ENCODE results near the gene CHAT.

Gene CHAT

GRCh38 chr10:49605216-49605938, 8.5 kb upstream of the CHAT start:
- peaks cover 43% of the 10 kb centered on the region for H3K27me3 Mint-ChIP-seq
- H3K27ac Mint-ChIP-seq, result peak overlapping the region; percentile 25
- peaks cover 7% of the 10 kb centered on the region for H3K4me1 Mint-ChIP-seq
- H3K9me3 Mint-ChIP-seq, result peaks cover 7% of the 10 kb centered on the region
- no peaks in the 10 kb centered on the region for H3K36me3 Mint-ChIP-seq
- H3K4me3 Mint-ChIP-seq, result no peak overlapping the region

DNA sequence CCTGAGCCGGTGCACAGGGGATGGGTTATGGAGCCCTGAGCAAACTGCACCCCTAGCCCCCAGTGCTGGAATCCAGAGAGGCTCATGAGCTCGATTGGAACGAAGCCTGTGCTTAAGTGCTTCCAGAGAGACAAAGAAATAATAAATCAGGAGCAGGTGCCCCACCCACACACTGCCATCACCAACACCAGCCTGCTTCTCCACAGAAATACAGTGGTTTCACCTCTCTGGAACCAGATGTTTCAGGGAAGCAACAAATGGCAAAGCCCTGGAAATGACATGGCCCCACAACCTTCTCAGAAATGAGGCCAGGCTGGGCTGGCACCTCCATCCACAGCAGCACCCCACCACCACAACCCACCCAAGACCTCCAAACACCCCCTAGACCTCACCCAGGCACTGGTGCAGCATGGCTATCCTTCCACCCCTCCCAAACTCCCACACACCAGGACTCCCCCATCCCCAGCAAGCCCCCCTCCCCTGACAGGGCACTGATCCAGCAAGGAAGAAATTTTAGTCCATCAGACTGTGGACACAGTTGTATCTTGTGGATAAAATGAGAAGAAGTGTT, 7.8 kb upstream of the CHAT start:
- Mint-ChIP-seq H3K36me3 (no peaks in the 10 kb centered on the region), H3K4me1 (peaks cover 7% of the 10 kb centered on the region), H3K27me3 (peaks cover 37% of the 10 kb centered on the region), H3K4me3 (no peak overlapping the region), H3K9me3 (peaks cover 7% of the 10 kb centered on the region), H3K27ac (no peak overlapping the region)

DNA sequence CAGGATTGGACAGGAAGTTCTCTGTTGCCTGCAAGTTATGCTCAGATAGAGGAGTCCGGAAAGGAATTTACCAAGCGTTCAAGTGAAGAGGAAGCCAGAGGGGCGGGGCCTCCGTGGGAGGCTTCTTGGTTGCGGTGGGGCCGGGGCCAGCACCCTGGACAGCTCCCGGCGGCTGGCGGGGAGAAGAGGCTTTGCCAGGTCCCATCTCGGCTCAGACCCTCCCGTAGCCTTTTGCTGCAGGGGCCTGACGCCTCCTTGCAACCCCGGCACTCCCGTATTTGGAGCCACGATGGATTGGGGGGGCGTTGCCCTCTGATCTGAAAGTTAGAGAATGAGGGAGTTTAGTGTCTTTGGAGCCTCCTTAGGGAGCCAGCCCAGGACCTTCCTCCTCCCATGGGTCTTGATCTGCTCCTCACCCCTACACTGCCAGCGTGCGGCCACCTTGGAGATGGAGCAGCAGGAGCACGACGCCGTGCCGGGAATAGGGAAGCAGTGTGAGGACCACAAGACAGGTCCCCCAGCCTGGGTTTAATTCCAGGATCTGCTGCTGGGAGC, 6.8 kb upstream of the CHAT start:
- Mint-ChIP-seq H3K4me1 (peaks cover 7% of the 10 kb centered on the region), H3K27ac (no peak overlapping the region), H3K9me3 (peaks cover 10% of the 10 kb centered on the region), H3K4me3 (no peak overlapping the region), H3K27me3 (peaks cover 43% of the 10 kb centered on the region), H3K36me3 (no peaks in the 10 kb centered on the region)

DNA sequence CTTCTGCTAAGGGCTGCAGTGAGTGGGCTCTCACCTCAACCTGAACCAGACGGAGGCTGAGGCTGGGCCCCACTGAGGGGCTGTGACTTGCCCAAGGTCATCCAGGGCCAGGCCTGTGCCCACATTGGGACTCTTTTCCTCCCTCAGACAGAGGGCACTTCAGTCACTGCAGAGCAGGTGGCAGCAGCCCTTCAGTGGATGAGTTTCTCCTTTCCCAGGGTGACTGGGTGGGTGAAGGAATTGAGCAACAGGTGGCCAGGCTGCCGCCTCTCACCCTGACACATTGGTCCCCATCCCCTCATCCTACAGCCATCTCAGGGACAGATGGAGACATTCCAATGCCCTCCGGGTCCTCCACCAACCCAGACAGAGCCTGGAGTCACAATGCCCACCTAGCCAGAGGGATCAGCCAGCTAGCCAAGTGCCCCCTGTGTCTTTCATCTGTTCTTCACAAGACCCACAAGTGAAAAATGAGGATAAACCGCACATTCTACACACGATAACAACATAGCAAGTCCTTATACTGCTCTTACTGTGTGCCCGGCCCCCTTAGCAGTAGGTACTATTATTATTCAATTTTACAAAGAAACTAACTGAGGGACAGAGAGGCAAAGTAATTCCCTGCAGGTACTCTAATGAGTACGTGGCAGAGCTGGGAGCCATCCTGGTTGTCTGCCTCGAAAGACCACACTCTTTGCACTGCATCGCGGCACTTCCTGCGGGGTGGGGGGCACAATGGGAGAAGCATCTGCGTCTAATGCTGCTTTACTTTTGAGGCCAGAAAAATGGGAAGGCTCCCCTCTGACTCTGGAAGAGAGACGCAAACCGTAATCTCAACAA, 5.5 kb upstream of the CHAT start:
- no peak overlapping the region for H3K27ac Mint-ChIP-seq
- H3K4me1 Mint-ChIP-seq, result peaks cover 11% of the 10 kb centered on the region
- H3K36me3 Mint-ChIP-seq, result no peaks in the 10 kb centered on the region
- no peak overlapping the region for H3K4me3 Mint-ChIP-seq
- peaks cover 14% of the 10 kb centered on the region for H3K9me3 Mint-ChIP-seq
- H3K27me3 Mint-ChIP-seq, result peaks cover 47% of the 10 kb centered on the region

GRCh38 chr10:49609006-49609282, 4.9 kb upstream of the CHAT start:
- Mint-ChIP-seq H3K4me3 (no peak overlapping the region), H3K27ac (no peak overlapping the region), H3K27me3 (peaks cover 48% of the 10 kb centered on the region), H3K36me3 (no peaks in the 10 kb centered on the region), H3K9me3 (peaks cover 14% of the 10 kb centered on the region), H3K4me1 (peaks cover 11% of the 10 kb centered on the region)

- no peak overlapping the region for H3K4me3 Mint-ChIP-seq
- H3K27ac Mint-ChIP-seq, result no peak overlapping the region
- peaks cover 44% of the 10 kb centered on the region for H3K27me3 Mint-ChIP-seq
- H3K9me3 Mint-ChIP-seq, result peaks cover 14% of the 10 kb centered on the region
- H3K4me1 Mint-ChIP-seq, result peaks cover 11% of the 10 kb centered on the region
- no peaks in the 10 kb centered on the region for H3K36me3 Mint-ChIP-seq
Observed at GRCh38 chr10:49609283-49610113, 4.3 kb upstream of the CHAT start.

DNA sequence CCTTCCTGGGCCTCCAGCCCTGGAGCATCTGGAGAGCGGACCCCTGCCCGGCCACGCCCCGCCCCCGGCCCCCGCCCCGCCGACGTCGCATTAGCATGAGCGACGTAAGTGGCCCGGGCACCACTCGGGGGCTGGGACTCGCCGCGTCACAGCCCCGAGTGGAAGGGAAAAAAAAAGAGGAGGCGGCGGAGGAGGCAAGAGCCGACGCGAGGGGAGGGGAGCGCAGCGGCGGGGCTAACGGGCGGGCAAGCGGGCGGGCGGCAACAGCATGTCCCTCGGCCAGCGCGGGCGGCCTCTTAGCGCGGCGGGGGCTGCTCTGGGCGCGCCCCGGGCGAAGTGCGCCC, 3.8 kb upstream of the CHAT start, which contains the start of gene SLC18A3:
TSS of gene SLC18A3 (plus strand) at position 197 of the 344 bp plus-strand sequence. CDS start 431 bp downstream, outside the sequence.
- no peak within 1 kb of the TSS for H3K4me3 Mint-ChIP-seq
- H3K27me3 Mint-ChIP-seq, result peaks cover 39% of the 10 kb centered on the region
- no peak within 1 kb of the TSS for H3K27ac Mint-ChIP-seq
- no peaks in the 10 kb centered on the region for H3K36me3 Mint-ChIP-seq
- peaks cover 9% of the 10 kb centered on the region for H3K9me3 Mint-ChIP-seq
- H3K4me1 Mint-ChIP-seq, result peaks cover 11% of the 10 kb centered on the region

DNA sequence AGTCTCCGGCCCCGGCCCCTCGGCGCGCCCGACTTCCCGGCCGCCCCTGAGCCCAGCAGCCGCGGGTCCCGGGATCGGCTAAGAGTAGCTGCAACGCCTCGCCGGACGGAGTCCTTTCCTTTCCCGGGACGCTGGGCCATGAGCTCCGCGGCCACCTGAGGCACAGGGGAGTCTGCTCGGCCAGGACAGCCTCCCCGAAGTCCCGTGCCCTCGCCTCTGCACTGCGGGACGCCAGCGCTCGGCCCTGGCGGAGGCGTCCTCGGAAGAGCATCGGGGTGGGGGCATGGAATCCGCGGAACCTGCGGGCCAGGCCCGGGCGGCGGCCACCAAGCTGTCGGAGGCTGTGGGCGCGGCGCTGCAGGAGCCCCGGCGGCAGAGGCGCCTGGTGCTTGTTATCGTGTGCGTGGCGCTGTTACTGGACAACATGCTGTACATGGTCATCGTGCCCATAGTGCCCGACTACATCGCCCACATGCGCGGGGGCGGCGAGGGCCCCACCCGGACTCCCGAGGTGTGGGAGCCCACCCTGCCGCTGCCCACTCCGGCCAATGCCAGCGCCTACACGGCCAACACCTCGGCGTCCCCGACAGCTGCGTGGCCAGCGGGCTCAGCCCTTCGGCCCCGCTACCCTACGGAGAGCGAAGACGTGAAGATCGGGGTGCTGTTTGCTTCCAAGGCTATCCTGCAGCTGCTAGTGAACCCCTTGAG, 3.2 kb upstream of the CHAT start:
- H3K9me3 Mint-ChIP-seq, result peaks cover 7% of the 10 kb centered on the region
- no peaks in the 10 kb centered on the region for H3K36me3 Mint-ChIP-seq
- no peak overlapping the region for H3K27ac Mint-ChIP-seq
- peaks cover 40% of the 10 kb centered on the region for H3K27me3 Mint-ChIP-seq
- H3K4me1 Mint-ChIP-seq, result peaks cover 11% of the 10 kb centered on the region
- H3K4me3 Mint-ChIP-seq, result no peak overlapping the region

- no peaks in the 10 kb centered on the region for H3K36me3 Mint-ChIP-seq
- no peak overlapping the region for H3K27ac Mint-ChIP-seq
- peaks cover 11% of the 10 kb centered on the region for H3K4me1 Mint-ChIP-seq
- peaks cover 7% of the 10 kb centered on the region for H3K9me3 Mint-ChIP-seq
- no peak overlapping the region for H3K4me3 Mint-ChIP-seq
- peaks cover 44% of the 10 kb centered on the region for H3K27me3 Mint-ChIP-seq
Observed at GRCh38 chr10:49611166-49611815, 2.5 kb upstream of the CHAT start.

- peaks cover 7% of the 10 kb centered on the region for H3K9me3 Mint-ChIP-seq
- no peak overlapping the region for H3K27ac Mint-ChIP-seq
- no peaks in the 10 kb centered on the region for H3K36me3 Mint-ChIP-seq
- H3K4me1 Mint-ChIP-seq, result peaks cover 7% of the 10 kb centered on the region
- peaks cover 48% of the 10 kb centered on the region for H3K27me3 Mint-ChIP-seq
- no peak overlapping the region for H3K4me3 Mint-ChIP-seq
Observed at GRCh38 chr10:49611816-49612512, 1.9 kb upstream of the CHAT start.

DNA sequence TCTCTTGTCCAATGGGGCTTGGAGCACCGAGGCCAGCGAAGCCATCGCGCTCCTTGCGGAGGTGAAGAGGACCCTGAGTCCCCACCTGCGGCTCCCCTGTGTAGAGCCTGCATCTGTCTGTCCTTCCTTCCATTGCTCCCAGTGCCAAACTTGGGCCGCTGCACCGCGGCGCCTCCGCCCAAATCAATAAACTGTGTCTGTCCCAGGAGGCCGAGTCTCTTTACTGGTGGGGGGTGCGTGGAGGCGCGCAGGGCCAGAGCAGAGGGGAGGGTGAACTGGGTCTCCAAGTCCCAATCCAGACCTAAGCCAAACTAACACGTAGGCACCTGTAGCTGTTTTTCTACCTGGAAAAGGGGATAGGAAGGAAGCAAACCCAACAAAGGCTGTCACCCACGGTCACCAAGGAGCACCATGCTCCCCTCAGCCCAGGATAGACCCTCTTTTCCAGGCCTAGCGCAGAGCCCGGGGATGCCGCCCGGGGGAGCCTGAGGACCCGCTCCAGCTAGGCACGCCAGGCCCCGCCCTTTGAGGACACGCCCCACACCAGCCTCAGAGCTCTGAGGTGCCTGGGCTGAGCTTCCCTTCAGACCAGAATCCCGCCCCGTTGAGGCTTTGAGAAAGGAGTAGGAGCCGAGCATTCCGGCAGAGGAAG, 1.2 kb upstream of the CHAT start:
- Mint-ChIP-seq H3K4me1 (peaks cover 4% of the 10 kb centered on the region), H3K4me3 (no peak overlapping the region), H3K9me3 (peaks cover 7% of the 10 kb centered on the region), H3K36me3 (no peaks in the 10 kb centered on the region), H3K27ac (no peak overlapping the region), H3K27me3 (peaks cover 50% of the 10 kb centered on the region)

GRCh38 chr10:49613165-49613881, 514 bp upstream of the CHAT start:
- H3K27ac Mint-ChIP-seq, result no peak overlapping the region
- H3K9me3 Mint-ChIP-seq, result peaks cover 7% of the 10 kb centered on the region
- no peak overlapping the region for H3K4me3 Mint-ChIP-seq
- peaks cover 4% of the 10 kb centered on the region for H3K4me1 Mint-ChIP-seq
- no peaks in the 10 kb centered on the region for H3K36me3 Mint-ChIP-seq
- peaks cover 50% of the 10 kb centered on the region for H3K27me3 Mint-ChIP-seq

Data from activated naive CD4-positive, alpha-beta T cell treated with anti-CD3 and anti-CD28 coated beads, Interleukin-2, amount 50 U/mL, for 24 hours (primary cell).